PC-9 (cell line): Measurements from ENCODE around the gene POLQ. TPM values are rescaled to one million over a fixed set of nuclear protein-coding genes. Genes with fewer than 3 reads are reported as not detected.
A peak's percentile ranks its signal among the peaks of the same experiment; 100 is the strongest.

Experiments used
- BruUV-seq: library from RNA; stranded (reverse); fragments of 400-500 nt; replicated peaks from 2 replicates; lab custom pipeline; 2021; lab: Mats Ljungman, UMichigan
- CTCF ChIA-PET: fragments of 300-600 bp; sonication (Branson Sonifier 250); formaldehyde crosslinking; loops from one replicate; lab custom pipeline; 2022; ENCODE audit warnings: antibody characterized with exemption; lab: Charles Lee
- POLR2A ChIA-PET: fragments of 300-600 bp; sonication (Branson Sonifier 250); formaldehyde crosslinking; loops from one replicate; lab custom pipeline; 2022; ENCODE audit warnings: antibody characterized with exemption; ENCODE audit not compliant: unreplicated experiment; lab: Charles Lee
- DNase-seq, 2 experiments: peaks; one replicate each; pipeline versions ENCODE4 v3.0.0 to v3.0.0-alpha.2; 2015 to 2022; ENCODE audit warnings: mixed read lengths in 1 of 2
- H2AFZ ChIP-seq: fragments of 200-600 bp; sonication (generic); 2 replicates; pipeline ENCODE4 v1.8.1; 2017; ENCODE audit warnings: antibody characterized with exemption
- H3F3A ChIP-seq: fragments of 200-600 bp; sonication (generic); 2 replicates; pipeline ENCODE4 v1.8.1; 2017; ENCODE audit warnings: antibody characterized with exemption, mild to moderate bottlenecking, low read depth; ENCODE audit not compliant: insufficient read depth
- H3K27ac ChIP-seq: fragments of 200-600 bp; sonication (generic); 2 replicates; pipeline ENCODE4 v1.6.1; 2016; ENCODE audit warnings: mixed run types
- H3K27me3 ChIP-seq: fragments of 200-600 bp; sonication (generic); 2 replicates; pipeline ENCODE4 v1.6.1; 2016; ENCODE audit warnings: low read depth, mixed run types; ENCODE audit not compliant: insufficient read depth
- H3K36me3 ChIP-seq: fragments of 200-600 bp; sonication (generic); 2 replicates; pipeline ENCODE4 v1.6.1; 2016; ENCODE audit warnings: low read depth, mixed run types
- H3K4me1 ChIP-seq: fragments of 200-600 bp; sonication (generic); replicated peaks from 2 replicates; pipeline ENCODE4 v1.6.1; 2016; ENCODE audit warnings: mixed run types; ENCODE audit not compliant: insufficient read depth
- H3K4me2 ChIP-seq: fragments of 200-600 bp; sonication (generic); 2 replicates; pipeline ENCODE4 v1.6.1; 2017; ENCODE audit warnings: mixed run types
- H3K4me3 ChIP-seq: fragments of 200-600 bp; sonication (generic); 2 replicates; pipeline ENCODE4 v1.6.1; 2016; ENCODE audit warnings: mixed run types
- H3K79me2 ChIP-seq: fragments of 200-600 bp; sonication (generic); 2 replicates; pipeline ENCODE4 v1.6.1; 2017; ENCODE audit warnings: low read depth, mixed run types
- H3K9me2 ChIP-seq: fragments of 200-600 bp; sonication (generic); 2 replicates; pipeline ENCODE4 v1.8.1; 2017; ENCODE audit warnings: mild to moderate bottlenecking; ENCODE audit not compliant: insufficient read depth
- H3K9me3 ChIP-seq: fragments of 200-600 bp; sonication (generic); 2 replicates; pipeline ENCODE4 v1.8.1; 2016; ENCODE audit warnings: low read depth; ENCODE audit not compliant: insufficient read depth
- H4K20me1 ChIP-seq: fragments of 200-600 bp; sonication (generic); 2 replicates; pipeline ENCODE4 v1.8.1; 2017; ENCODE audit not compliant: insufficient read depth
- CTCF ChIP-seq: fragments of 200-600 bp; sonication (generic); conservative IDR thresholded peaks from 2 replicates; pipeline ENCODE4 v1.6.1; 2017; ENCODE audit warnings: mixed run types, antibody characterized with exemption, mild to moderate bottlenecking, moderate library complexity
- EZH2 ChIP-seq: fragments of 200-600 bp; sonication (generic); IDR thresholded peaks from 2 replicates; pipeline ENCODE4 v1.8.0; 2017; ENCODE audit warnings: antibody characterized with exemption, low read depth
- intact Hi-C: fragments of 100-400 bp; cut with micrococcal nuclease; formaldehyde crosslinking; loops from one replicate; pipeline ENCODE4 v1.10.0; 2022; ENCODE audit not compliant: unreplicated experiment
- total RNA-seq: library from RNA; stranded (reverse); gene quantifications from 2 replicates; pipeline ENCODE4 v1.2.3, GENCODE V29; 2021

POLQ gene
- total RNA-seq, 1 experiment from 2014 or later: 14.3 TPM

GRCh38 chr3:121574449-121574848, 28.7 kb upstream of the POLQ start:
- Histone ChIP-seq H3K4me2 (peak overlapping the region; percentile 18; the same call in 1 of the 2 replicates), H3F3A (no peaks in the 10 kb centered on the region), H3K4me3 (no peak overlapping the region), H3K4me1 (no peaks in the 10 kb centered on the region), H2AFZ (no peak overlapping the region), H3K36me3 (no peaks in the 10 kb centered on the region), H3K9me2 (no peaks in the 10 kb centered on the region), H3K27ac (no peak overlapping the region), H3K9me3 (no peaks in the 10 kb centered on the region), H3K27me3 (no peaks in the 10 kb centered on the region), H3K79me2 (no peaks in the 10 kb centered on the region), H4K20me1 (no peaks in the 10 kb centered on the region)
- peak; percentile 68 to 71 for DNase-seq
- TF ChIP-seq CTCF: no peak
- no peak for TF ChIP-seq EZH2
- ChIA-PET POLR2A (interaction anchor here (0.5 to 0.6 kb wide), 3 partner anchors 27 to 447 kb away, joined by 3 to 8 read pairs (median 4); partner anchors contain the start of gene ILDR1), CTCF (no interaction called here)
- intact Hi-C loops: no loop called here
- BruUV-seq: no TSS peak

- no peaks in the 10 kb centered on the region for H3K27me3 ChIP-seq
Measured at GRCh38 chr3:121567649-121568048, 21.9 kb upstream of the POLQ start, which contains the start of gene ARGFX. Gene ARGFX (plus strand): TSS chr3:121567949. CDS start chr3:121570714, 2,765 bp downstream.

DNA sequence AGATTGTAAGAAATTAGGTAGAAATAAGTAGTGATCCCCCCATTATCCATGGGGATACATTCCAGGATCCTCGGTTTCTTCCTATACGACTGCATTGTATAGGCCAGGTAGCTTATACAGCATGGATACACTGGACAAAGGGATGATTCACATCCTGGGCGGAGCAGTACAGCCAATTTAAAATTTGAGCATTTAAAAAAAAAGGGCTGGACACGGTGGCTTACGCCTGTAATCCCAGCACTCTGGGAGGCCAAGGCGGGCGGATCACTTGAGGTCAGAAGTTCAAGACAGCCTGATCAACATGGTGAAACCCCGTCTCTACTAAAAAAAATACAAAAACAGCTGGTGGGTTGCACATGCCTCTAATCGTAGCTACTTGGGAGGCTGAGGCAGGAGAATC, 21.0 kb upstream of the POLQ start:
- CTCF ChIA-PET: no interaction called here
- no peaks in the 10 kb centered on the region for H4K20me1 ChIP-seq
- no peak overlapping the region for H2AFZ ChIP-seq
- no peaks in the 10 kb centered on the region for H3K36me3 ChIP-seq
- no peak overlapping the region for H3K27ac ChIP-seq
- H3F3A ChIP-seq: no peaks in the 10 kb centered on the region
- H3K9me3 ChIP-seq: no peaks in the 10 kb centered on the region
- H3K4me3 ChIP-seq: no peak overlapping the region
- DNase-seq: no peak
- no peaks in the 10 kb centered on the region for H3K79me2 ChIP-seq
- TF ChIP-seq EZH2 (no peak), CTCF (no peak)
- no peaks in the 10 kb centered on the region for H3K27me3 ChIP-seq
- POLR2A ChIA-PET: interaction anchor here (0.6 kb wide), 1 partner anchor 444 kb away, joined by 8 read pairs; no protein-coding TSS in a partner anchor
- no peaks in the 10 kb centered on the region for H3K4me1 ChIP-seq
- BruUV-seq: no TSS peak
- no peaks in the 10 kb centered on the region; the same call in 1 of the 2 replicates for H3K9me2 ChIP-seq
- intact Hi-C loops: no loop called here
- no peak overlapping the region for H3K4me2 ChIP-seq

More at GRCh38 chr3:121567649-121568048, 21.9 kb upstream of the POLQ start, which contains the start of gene ARGFX:
- Histone ChIP-seq H3K4me3 (no peak within 1 kb of the TSS), H3F3A (no peaks in the 10 kb centered on the region), H3K27ac (no peak within 1 kb of the TSS), H3K9me3 (no peaks in the 10 kb centered on the region), H2AFZ (no peak within 1 kb of the TSS), H4K20me1 (no peaks in the 10 kb centered on the region), H3K79me2 (no peaks in the 10 kb centered on the region), H3K4me1 (no peaks in the 10 kb centered on the region), H3K36me3 (no peaks in the 10 kb centered on the region), H3K4me2 (no peak within 1 kb of the TSS), H3K9me2 (no peaks in the 10 kb centered on the region; the same call in 1 of the 2 replicates)
- no peak for DNase-seq
- ChIA-PET CTCF (no interaction called here), POLR2A (no interaction called here)
- no TSS peak for BruUV-seq
- intact Hi-C loops: no loop called here
- TF ChIP-seq CTCF (no peak), EZH2 (no peak)
